OCI-M1 (cell line): ENCODE data around the gene INPP5A.
"Not testable (repeated sequence)": the region's sequence is repeated elsewhere in the genome, so short reads cannot be mapped to it uniquely, and the experiment has no call there.

ENCODE experiments used
- DNase-seq: peaks from one replicate; lab custom pipeline; 2025; lab: John Stamatoyannopoulos, UW

Gene INPP5A

DNA sequence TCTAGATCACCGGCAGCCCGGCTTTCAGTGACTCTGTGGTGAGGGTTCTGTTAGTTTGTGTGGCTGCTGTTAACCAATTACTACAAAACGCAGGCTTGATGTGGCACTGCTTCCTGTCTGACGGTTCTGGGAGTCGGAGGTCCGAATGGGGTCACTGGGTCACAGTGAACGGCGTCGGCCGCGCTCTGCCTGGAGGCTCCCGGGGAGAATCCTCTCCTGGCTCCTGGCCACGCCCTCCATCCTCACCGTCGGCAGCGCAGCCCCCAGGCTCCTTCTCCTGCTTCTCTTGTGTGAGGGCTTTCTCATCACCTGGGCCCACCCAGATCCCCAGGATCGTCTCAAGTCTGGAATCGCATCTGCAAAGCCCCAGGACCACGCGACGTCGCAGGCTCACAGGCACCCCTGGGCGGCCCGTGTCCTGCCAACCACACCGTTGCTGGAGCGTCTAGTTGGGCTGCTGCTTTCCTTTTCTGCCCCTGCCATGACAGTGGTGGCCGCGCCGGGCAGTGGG is 280.2 kb downstream of the INPP5A start:
- DNase-seq, result no peak

DNA sequence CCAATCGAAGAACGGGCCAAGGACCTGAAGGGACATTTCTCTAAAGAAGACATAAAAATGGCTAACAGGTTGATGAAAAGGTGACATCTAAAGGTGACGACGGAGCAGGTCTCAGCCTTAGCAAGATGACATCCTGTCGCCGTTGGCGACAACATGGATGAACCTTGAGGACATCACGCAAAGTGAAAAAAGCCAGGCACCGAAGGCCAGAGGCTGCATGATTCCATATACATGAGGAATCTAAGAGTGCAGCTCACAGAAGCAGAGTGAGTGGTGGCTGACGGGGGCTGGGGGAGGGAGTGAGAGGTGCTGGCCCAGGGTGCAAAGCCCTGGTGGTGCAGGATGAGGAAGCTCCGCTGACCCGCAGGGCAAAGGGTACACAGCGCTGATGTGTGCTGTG is 282.5 kb downstream of the INPP5A start:
- no peak for DNase-seq

DNA sequence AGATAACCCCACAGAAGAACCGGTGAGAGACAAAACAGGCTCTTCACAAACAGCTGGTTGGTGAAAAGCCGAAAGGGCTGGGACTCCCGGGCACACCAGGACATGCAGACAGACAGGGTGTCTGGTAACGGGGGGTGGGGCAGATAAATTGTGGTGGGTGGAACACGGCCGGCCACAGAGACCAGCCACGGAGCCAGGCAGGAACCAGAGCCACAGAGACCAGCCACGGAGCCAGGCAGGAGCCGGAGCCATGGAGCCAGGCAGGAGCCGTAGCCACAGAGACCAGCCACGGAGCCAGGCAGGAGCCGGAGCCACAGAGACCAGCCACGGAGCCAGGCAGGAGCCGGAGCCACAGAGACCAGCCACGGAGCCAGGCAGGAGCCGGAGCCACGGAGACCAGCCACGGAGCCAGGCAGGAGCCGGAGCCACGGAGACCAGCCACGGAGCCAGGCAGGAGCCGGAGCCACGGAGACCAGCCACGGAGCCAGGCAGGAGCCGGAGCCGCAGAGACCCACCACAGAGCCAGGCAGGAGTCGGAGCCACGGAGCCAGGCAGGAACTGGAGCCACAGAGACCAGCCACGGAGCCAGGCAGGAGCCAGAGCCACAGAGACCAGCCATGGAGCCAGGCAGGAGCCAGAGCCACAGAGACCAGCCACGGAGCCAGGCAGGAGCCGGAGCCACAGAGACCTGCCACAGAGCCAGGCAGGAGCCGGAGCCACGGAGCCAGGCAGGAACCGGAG is 288.4 kb downstream of the INPP5A start:
- DNase-seq, result not testable (repeated sequence)

DNA sequence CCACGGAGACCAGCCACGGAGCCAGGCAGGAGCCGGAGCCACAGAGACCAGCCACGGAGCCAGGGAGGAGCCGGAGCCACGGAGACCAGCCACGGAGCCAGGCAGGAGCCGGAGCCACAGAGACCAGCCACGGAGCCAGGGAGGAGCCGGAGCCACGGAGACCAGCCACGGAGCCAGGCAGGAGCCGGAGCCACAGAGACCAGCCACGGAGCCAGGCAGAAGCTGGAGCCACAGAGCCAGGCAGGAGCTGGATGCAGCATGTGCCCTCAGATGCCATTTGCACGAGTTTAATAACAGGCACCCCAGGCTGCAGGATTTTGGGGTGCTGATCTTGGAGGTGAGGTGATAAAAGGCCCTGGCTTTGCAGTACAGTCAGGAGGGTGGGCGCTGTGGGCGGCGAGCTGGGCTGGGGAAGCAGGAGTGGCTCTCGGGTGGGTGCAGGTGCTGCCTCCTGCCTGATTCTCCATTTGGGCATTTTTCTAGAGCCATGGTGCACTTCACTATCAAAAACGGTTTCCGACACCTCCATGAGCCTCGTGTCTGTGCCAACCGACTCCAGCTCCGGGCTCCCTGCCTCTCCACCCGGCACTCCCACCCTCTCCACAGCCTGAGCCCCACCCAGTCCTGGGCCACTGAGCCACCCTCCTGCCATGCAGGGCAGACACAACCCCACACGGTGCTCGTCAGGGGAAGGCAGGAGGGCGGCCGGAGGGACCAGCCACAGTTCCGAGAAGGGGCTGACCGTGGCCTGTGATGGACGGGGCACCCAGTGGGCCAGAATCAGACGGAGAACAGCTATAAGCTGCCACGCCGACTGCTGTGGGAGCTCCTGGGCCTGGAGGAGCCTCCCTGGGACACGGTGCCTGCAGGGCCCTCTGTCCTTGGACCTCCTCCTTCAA is 289.2 kb downstream of the INPP5A start:
- no peak for DNase-seq

DNA sequence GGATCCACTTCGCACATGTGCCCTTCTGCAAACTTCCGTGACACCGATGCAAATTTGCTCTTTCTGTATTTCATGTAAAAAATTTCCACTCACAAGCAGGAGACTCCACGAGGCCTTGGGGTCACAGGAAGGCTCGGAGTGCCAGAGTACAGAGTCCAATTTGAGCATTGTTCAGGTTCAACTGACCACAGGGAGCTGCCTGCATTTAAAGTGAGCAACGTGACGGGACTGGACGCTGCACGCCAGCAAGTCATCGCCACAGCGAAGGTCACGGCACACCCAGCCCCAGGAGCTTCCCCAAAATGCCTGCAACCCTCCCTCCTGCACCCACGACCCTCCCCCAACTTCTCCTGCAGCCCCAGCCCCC is 289.8 kb downstream of the INPP5A start:
- no peak for DNase-seq

DNA sequence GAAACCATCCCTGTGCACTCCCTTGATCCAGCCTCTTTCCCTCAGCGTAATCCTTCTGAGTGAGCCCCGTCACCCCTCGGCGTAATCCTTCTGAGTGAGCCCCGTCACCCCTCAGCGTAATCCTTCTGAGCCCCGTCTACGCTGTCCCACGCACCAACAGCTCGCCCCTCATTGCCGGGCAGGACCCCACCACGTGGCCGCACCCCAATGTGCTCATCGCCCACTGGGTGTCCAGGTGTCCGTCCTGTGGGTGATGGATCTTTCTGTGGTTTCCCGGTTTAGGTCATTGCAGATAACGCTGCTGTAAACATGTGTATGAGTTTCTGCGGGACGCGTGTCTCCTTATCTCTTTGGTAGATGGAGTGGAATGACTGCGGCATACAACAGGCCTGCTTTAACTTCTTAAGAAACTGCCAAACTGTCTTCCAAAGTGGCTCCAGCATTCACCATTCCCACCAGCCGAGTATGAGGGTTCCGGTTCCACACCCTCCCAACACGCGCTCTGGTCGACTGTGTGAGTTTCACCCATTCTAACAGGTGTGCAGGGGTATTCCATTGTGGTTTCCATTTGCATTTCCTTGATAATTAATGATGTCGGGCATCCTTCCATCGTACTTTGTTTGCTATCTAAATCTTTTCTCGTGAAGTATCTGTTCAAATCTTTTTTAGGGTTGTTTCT is 290.4 kb downstream of the INPP5A start:
- no peak for DNase-seq

DNA sequence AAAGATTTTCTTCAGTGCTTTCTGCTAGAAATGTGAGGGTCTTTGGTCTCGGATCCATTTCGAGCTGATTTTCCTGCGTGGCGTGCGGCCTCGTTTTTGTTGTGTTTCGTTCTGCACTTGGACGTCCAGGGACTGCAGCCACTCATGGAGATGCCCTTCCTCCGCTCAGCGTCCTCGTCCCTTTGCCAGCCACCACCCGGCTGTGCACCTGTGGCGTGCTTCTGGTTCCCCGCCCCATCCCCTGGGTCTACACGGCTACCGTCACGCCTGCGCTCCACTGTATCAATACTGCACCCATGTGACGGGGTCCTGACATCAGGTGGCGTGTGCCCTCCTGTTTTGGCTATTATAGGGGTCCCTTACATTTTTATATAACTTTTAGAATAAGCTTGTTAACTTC is 291.1 kb downstream of the INPP5A start:
- DNase-seq, result no peak

DNA sequence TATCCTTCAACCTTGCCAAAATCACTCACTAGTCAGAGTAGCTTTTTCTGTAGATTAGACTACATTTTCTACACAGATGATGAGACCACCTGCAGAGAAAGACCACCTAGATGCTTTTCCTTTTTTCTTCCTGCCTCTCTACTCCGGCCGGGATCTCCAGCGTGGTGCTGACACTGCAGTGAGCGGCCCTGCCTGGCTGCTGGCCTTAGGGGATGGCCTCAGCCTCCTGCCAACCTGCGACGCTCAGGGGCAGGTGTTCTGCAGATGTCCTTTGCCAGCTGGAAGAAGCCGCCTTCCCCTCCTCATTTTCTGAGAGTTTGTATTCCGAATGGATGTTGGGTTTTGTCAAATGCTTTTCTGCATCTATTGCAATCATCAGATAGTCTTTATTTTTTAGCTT is 291.8 kb downstream of the INPP5A start:
- DNase-seq, result no peak

DNA sequence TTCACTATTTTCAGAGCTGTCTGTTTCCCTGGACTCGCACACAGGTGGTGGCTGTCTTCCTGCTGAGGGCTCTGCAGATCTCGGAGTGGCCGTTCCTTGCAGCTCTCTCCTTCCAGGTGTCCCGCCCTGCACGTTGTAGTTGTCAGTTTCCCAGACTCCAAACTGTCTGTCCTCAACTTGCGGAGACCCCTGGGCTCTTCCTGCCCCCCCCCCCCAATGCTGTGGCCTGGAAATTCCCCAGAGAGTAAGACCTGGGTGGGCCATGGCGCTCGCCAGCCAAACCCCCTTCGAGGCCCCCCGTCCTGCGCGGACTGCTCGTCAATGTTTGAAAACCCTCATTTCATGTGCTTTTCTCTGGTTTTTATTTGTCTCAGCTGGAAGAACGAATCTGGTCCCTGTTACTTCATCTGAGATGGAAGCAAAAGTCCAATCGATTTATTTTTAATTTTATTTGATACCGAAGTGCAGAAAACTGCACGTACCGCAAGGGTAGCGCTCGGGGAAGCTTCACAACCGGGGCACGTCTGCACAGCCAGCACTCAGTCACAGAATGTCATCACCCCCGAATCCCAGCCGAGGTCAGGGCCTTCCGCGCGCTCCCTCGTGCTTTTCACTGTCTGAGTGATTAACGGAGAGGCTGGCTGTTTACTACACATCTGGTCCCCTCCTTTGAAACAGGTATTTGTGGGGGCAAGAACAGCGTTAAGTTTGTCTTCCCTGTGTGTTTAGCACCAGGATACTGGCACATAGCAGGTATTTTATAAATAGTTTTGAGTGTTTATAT is 294.8 kb downstream of the INPP5A start:
- DNase-seq, result no peak
